ENCODE results near the gene CNOT2.

DNA sequence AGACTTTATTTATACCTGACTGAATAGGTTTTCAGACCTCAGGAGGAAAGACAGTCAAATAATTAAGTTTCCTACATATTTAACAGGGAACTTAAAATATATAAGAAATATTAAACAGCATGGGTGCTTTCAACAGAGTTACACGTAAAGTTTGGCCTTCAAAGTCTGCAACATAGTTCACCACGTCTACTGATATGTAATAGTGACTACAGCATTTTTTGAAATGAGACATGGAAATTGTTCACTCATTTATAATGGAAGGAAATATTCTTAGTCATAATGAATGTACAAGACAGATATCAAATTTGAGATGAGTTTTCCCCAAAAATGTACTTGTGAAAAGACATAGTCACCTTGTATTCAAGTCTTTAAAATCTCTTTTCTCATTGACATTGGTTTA, 66.1 kb downstream of the CNOT2 start:
- TF ChIP-seq, protein P1, sequence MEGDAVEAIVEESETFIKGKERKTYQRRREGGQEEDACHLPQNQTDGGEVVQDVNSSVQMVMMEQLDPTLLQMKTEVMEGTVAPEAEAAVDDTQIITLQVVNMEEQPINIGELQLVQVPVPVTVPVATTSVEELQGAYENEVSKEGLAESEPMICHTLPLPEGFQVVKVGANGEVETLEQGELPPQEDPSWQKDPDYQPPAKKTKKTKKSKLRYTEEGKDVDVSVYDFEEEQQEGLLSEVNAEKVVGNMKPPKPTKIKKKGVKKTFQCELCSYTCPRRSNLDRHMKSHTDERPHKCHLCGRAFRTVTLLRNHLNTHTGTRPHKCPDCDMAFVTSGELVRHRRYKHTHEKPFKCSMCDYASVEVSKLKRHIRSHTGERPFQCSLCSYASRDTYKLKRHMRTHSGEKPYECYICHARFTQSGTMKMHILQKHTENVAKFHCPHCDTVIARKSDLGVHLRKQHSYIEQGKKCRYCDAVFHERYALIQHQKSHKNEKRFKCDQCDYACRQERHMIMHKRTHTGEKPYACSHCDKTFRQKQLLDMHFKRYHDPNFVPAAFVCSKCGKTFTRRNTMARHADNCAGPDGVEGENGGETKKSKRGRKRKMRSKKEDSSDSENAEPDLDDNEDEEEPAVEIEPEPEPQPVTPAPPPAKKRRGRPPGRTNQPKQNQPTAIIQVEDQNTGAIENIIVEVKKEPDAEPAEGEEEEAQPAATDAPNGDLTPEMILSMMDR (IDR thresholded peaks at IDR 0.05; ENCODE audit: insufficient read depth, low read length) = no peak
- TF ChIP-seq POLR2AphosphoS5 (IDR thresholded peaks at IDR 0.05; ENCODE audit: low read depth) (no peak), GABPA (IDR thresholded peaks at IDR 0.05; ENCODE audit: low read depth) (no peak)

All from HL-60 (cell line).